ENCODE data around the gene GAL3ST3.

GRCh38 chr11:66083767-66084166, 34.8 kb upstream of the GAL3ST3 start:
- TF ChIP-seq CTCF (IDR thresholded peaks at IDR 0.05) (no peak), POLR2A (IDR thresholded peaks at IDR 0.05) (no peak)

Data from thyroid gland (tissue), 4 donors.